Upper lobe of left lung (tissue), 6 donors: ENCODE results near the gene ZNF280D. TPM values are rescaled to one million over a fixed set of nuclear protein-coding genes. Genes with fewer than 3 reads are reported as not detected.

Experiments
- ATAC-seq, 2 donors: fragments of 200-7000 bp; cut with Tn5 transposase; one replicate each; pipeline ENCODE4 v1.9.1; 2022; ENCODE audit warnings: mild to moderate bottlenecking in 2 of 2, moderate library complexity in 2 of 2; ENCODE audit not compliant: low FRiP score in 2 of 2
- DNase-seq, 2 donors: peaks; one replicate each; pipeline ENCODE4 v3.0.0-alpha.2; 2019 to 2020
- H3K27ac ChIP-seq, 4 donors: fragments of 200-600 bp; sonication (generic); one replicate each; pipeline ENCODE4 v1.5.1; 2016 to 2019
- H3K27me3 ChIP-seq, 4 donors: fragments of 200-600 bp; sonication (generic); one replicate each; pipeline ENCODE4 v1.5.1; 2017 to 2019
- H3K36me3 ChIP-seq, 4 donors: fragments of 200-600 bp; sonication (generic); one replicate each; pipeline ENCODE4 v1.5.1; 2016 to 2019
- H3K4me1 ChIP-seq, 4 donors: fragments of 200-600 bp; sonication (generic); one replicate each; pipeline ENCODE4 v1.5.1; 2018 to 2019
- H3K4me3 ChIP-seq, 4 donors: fragments of 200-600 bp; sonication (generic); one replicate each; pipeline ENCODE4 v1.5.1; 2017 to 2019; ENCODE audit warnings: mild to moderate bottlenecking in 2 of 4, moderate library complexity in 1 of 4
- H3K9me3 ChIP-seq, 4 donors: fragments of 200-600 bp; sonication (generic); one replicate each; pipeline ENCODE4 v1.5.1; 2018 to 2019
- EP300 ChIP-seq, 4 donors: sonication (generic); formaldehyde crosslinking; IDR thresholded peaks; one replicate each; pipeline ENCODE4 v1.5.1; 2017; ENCODE audit warnings: antibody characterized with exemption in 4 of 4, control low read depth in 2 of 4
- POLR2A ChIP-seq, 4 donors: fragments of 450-650 bp; IDR thresholded peaks; one replicate each; pipeline ENCODE4 v1.5.1; 2016 to 2017; ENCODE audit warnings: antibody characterized with exemption in 4 of 4, mild to moderate bottlenecking in 2 of 4
- POLR2AphosphoS5 ChIP-seq, 2 donors: sonication (generic); formaldehyde crosslinking; IDR thresholded peaks; one replicate each; pipeline ENCODE4 v1.5.1; 2017; ENCODE audit warnings: antibody characterized with exemption in 2 of 2
- WGBS, 2 donors: methylation state at CpG; one replicate each; pipeline ENCODE4 v1.1.5; 2017 to 2018; 5-methylcytosine and 5-hydroxymethylcytosine counted together
- total RNA-seq, 6 donors: library from RNA; depleted of rRNA in 4 of 6; stranded (reverse); fragments of >200 nt in 4 of 6; gene quantifications; one replicate each; pipeline versions ENCODE4 v1.1.0 to v1.2.1, GENCODE V29; 2016 to 2021
- TF ChIP-seq, protein P1 (sequence below), 6 experiments: fragments of 450-650 bp in 4 of 6; fragments of 200-600 bp in 2 of 6; sonication (generic) in 2 of 6; IDR thresholded peaks; one replicate each; pipeline ENCODE4 v1.5.1; 2016 to 2019; ENCODE audit warnings: antibody characterized with exemption in 6 of 6
- donor health status: DM: no; HTN: no; CAD: no; lungs with moderate emphysema.
- donor health status: DM: no; HTN: yes; CAD: no; lungs with severe emphysema.

The ZNF280D gene
- total RNA-seq, 6 donors from 2014 or later: 21.2 to 67.4 (median 32.3) TPM

GRCh38 chr15:56674857-56675256 lies 58.5 kb downstream of the ZNF280D start:
- H3K4me1 ChIP-seq: no peaks in the 10 kb centered on the region
- DNase-seq: no peak
- no peaks in the 10 kb centered on the region for H3K9me3 ChIP-seq
- peaks cover 0 to 34% (median 7%) of the 10 kb centered on the region in 4 donors for H3K36me3 ChIP-seq
- TF ChIP-seq POLR2A (IDR thresholded peaks at IDR 0.05) (no peak), POLR2AphosphoS5 (IDR thresholded peaks at IDR 0.05) (no peak), EP300 (IDR thresholded peaks at IDR 0.05) (no peak)
- TF ChIP-seq, protein P1, sequence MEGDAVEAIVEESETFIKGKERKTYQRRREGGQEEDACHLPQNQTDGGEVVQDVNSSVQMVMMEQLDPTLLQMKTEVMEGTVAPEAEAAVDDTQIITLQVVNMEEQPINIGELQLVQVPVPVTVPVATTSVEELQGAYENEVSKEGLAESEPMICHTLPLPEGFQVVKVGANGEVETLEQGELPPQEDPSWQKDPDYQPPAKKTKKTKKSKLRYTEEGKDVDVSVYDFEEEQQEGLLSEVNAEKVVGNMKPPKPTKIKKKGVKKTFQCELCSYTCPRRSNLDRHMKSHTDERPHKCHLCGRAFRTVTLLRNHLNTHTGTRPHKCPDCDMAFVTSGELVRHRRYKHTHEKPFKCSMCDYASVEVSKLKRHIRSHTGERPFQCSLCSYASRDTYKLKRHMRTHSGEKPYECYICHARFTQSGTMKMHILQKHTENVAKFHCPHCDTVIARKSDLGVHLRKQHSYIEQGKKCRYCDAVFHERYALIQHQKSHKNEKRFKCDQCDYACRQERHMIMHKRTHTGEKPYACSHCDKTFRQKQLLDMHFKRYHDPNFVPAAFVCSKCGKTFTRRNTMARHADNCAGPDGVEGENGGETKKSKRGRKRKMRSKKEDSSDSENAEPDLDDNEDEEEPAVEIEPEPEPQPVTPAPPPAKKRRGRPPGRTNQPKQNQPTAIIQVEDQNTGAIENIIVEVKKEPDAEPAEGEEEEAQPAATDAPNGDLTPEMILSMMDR (IDR thresholded peaks at IDR 0.05): no peak
- H3K27me3 ChIP-seq: no peaks in the 10 kb centered on the region
- no peak overlapping the region for H3K27ac ChIP-seq
- no peak for ATAC-seq
- no peak overlapping the region for H3K4me3 ChIP-seq

- H3K27me3 ChIP-seq: no peaks in the 10 kb centered on the region
- no peak for DNase-seq
- H3K4me1 ChIP-seq: no peaks in the 10 kb centered on the region
- H3K27ac ChIP-seq: no peak overlapping the region
- peaks cover 0 to 32% (median 7%) of the 10 kb centered on the region in 4 donors for H3K36me3 ChIP-seq
- TF ChIP-seq, protein P1 (IDR thresholded peaks at IDR 0.05): no peak
- TF ChIP-seq POLR2A (IDR thresholded peaks at IDR 0.05): no peak
- no peak for TF ChIP-seq POLR2AphosphoS5 (IDR thresholded peaks at IDR 0.05)
- TF ChIP-seq EP300 (IDR thresholded peaks at IDR 0.05): no peak
- no peaks in the 10 kb centered on the region for H3K9me3 ChIP-seq
- H3K4me3 ChIP-seq: no peak overlapping the region
- ATAC-seq: no peak
Observed at GRCh38 chr15:56672721-56673120, 60.6 kb downstream of the ZNF280D start.

- WGBS, 2 donors: 52 to 56% methylated on average over 1 of the region's 1 CpG
- TF ChIP-seq POLR2AphosphoS5 (IDR thresholded peaks at IDR 0.05): no peak
- TF ChIP-seq POLR2A (IDR thresholded peaks at IDR 0.05): no peak
- no peak for TF ChIP-seq EP300 (IDR thresholded peaks at IDR 0.05)
- TF ChIP-seq, protein P1 (IDR thresholded peaks at IDR 0.05): no peak
- Histone ChIP-seq H3K4me1 (no peaks in the 10 kb centered on the region), H3K4me3 (no peak overlapping the region), H3K9me3 (no peaks in the 10 kb centered on the region), H3K36me3 (peaks cover 0 to 56% (median 14%) of the 10 kb centered on the region in 4 donors), H3K27ac (no peak overlapping the region), H3K27me3 (no peaks in the 10 kb centered on the region)
- DNase-seq (peak in 1 of 2 donors; percentile 23), ATAC-seq (peak in 1 of 2 donors; percentile 58)
Observed at GRCh38 chr15:56667517-56667916, 65.8 kb downstream of the ZNF280D start.

DNA sequence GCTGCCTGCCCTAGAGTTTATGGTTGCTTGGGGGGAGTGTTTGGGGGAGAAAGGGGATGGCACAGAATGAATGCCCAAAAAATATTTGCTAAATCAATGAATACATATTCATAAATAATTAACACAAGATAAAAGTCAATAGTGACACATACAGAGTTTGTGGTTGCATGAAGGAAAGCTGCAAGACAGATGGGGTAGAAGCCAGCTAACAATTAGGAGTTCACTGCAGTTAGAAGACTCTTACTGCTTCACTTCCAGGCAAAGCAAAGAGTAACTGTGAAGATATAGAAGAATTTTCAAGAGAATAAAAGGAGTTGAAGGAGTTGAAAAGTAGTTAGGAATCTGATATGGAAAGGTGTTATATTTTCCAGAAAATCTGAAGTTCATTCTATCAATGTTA lies 72.4 kb downstream of the ZNF280D start:
- no peaks in the 10 kb centered on the region for H3K9me3 ChIP-seq
- ATAC-seq: no peak
- H3K36me3 ChIP-seq: peaks cover 0 to 60% (median 15%) of the 10 kb centered on the region in 4 donors
- TF ChIP-seq POLR2A (IDR thresholded peaks at IDR 0.05): no peak
- no peak for TF ChIP-seq POLR2AphosphoS5 (IDR thresholded peaks at IDR 0.05)
- TF ChIP-seq, protein P1 (IDR thresholded peaks at IDR 0.05): no peak
- no peak for TF ChIP-seq EP300 (IDR thresholded peaks at IDR 0.05)
- no peak for DNase-seq
- H3K27ac ChIP-seq: no peak overlapping the region
- H3K4me3 ChIP-seq: no peak overlapping the region
- no peaks in the 10 kb centered on the region for H3K4me1 ChIP-seq
- H3K27me3 ChIP-seq: no peaks in the 10 kb centered on the region

GRCh38 chr15:56659197-56659596 lies 74.1 kb downstream of the ZNF280D start:
- Histone ChIP-seq H3K36me3 (peaks cover under 1 to 43% (median 8%) of the 10 kb centered on the region in 4 donors), H3K9me3 (no peaks in the 10 kb centered on the region), H3K4me3 (no peak overlapping the region), H3K27ac (no peak overlapping the region), H3K27me3 (no peaks in the 10 kb centered on the region), H3K4me1 (no peaks in the 10 kb centered on the region)
- ATAC-seq (no peak), DNase-seq (no peak)
- TF ChIP-seq POLR2A (IDR thresholded peaks at IDR 0.05): no peak
- 74% methylated on average over 2 of the region's 2 CpGs for WGBS, 2 donors
